ENCODE data around the gene DERL3.

GRCh38 chr22:23856721-23857605 lies 18.2 kb upstream of the DERL3 start:
- TF ChIP-seq CTCF (IDR thresholded peaks at IDR 0.05) (no peak), EZH2phosphoT487 (IDR thresholded peaks at IDR 0.05) (no peak)
